DND-41 (cell line): ENCODE measurements around the gene FAM216A.

Experiments used
- ATAC-seq: fragments of 200-7000 bp; cut with Tn5 transposase; 3 replicates; pipeline ENCODE4 v1.9.1; 2021; ENCODE audit warnings: low read depth; ENCODE audit not compliant: insufficient read depth
- DNase-seq: peaks from one replicate; pipeline ENCODE4 v3.0.0-alpha.2; 2020
- H2AFZ ChIP-seq: 2 replicates; pipeline ENCODE4 v1.6.0; 2012; ENCODE audit warnings: low read depth, low read length
- H3K27ac ChIP-seq: 2 replicates; pipeline ENCODE4 v1.5.1; 2012; ENCODE audit warnings: low read length, inconsistent platforms
- H3K27me3 ChIP-seq: fragments of 200-600 bp; sonication (generic); 2 replicates; pipeline ENCODE4 v1.6.0; 2012; ENCODE audit warnings: low read length, mild to moderate bottlenecking, inconsistent platforms; ENCODE audit not compliant: insufficient read depth, poor library complexity
- H3K36me3 ChIP-seq: 2 replicates; pipeline ENCODE4 v1.5.1; 2012; ENCODE audit warnings: low read length, inconsistent platforms; ENCODE audit not compliant: insufficient read depth
- H3K4me1 ChIP-seq: 2 replicates; pipeline ENCODE4 v1.5.1; 2012; ENCODE audit warnings: mild to moderate bottlenecking, low read length; ENCODE audit not compliant: insufficient read depth
- H3K4me2 ChIP-seq: 2 replicates; pipeline ENCODE4 v1.6.0; 2012; ENCODE audit warnings: mild to moderate bottlenecking, moderate library complexity, low read length, inconsistent platforms; ENCODE audit not compliant: insufficient read depth
- H3K4me3 ChIP-seq, 2 experiments: fragments of 200-600 bp in 1 of 2; shearing (Covaris generic) in 1 of 2; 2 replicates each; pipeline ENCODE4 v1.5.1; 2012 to 2016; ENCODE audit warnings: inconsistent platforms in 2 of 2, low read length in 2 of 2, mild to moderate bottlenecking in 2 of 2, low read depth in 1 of 2, moderate library complexity in 1 of 2
- H3K79me2 ChIP-seq: 2 replicates; pipeline ENCODE4 v1.6.0; 2012; ENCODE audit warnings: low read length, inconsistent platforms; ENCODE audit not compliant: insufficient read depth
- H3K9ac ChIP-seq: 2 replicates; pipeline ENCODE4 v1.6.0; 2012; ENCODE audit warnings: low read depth, mild to moderate bottlenecking, inconsistent platforms, low read length, moderate library complexity
- H3K9me3 ChIP-seq: 2 replicates; pipeline ENCODE4 v1.5.1; 2012; ENCODE audit warnings: low read length, moderate library complexity, mild to moderate bottlenecking, inconsistent platforms; ENCODE audit not compliant: insufficient read depth, severe bottlenecking
- H4K20me1 ChIP-seq: 2 replicates; pipeline ENCODE4 v1.6.0; 2012; ENCODE audit warnings: low read length; ENCODE audit not compliant: insufficient read depth
- EZH2 ChIP-seq: IDR thresholded peaks from 3 replicates; pipeline ENCODE4 v1.6.1; 2012; ENCODE audit warnings: borderline replicate concordance, low read depth, mild to moderate bottlenecking, moderate library complexity, low read length, inconsistent platforms; ENCODE audit not compliant: severe bottlenecking
- TF ChIP-seq, protein P1 (sequence below): IDR thresholded peaks from 2 replicates; pipeline ENCODE4 v1.5.1; 2012; ENCODE audit warnings: borderline replicate concordance, low read length, moderate library complexity, mild to moderate bottlenecking; ENCODE audit not compliant: poor library complexity, severe bottlenecking; ENCODE audit errors: extremely low read depth

The FAM216A gene

DNA sequence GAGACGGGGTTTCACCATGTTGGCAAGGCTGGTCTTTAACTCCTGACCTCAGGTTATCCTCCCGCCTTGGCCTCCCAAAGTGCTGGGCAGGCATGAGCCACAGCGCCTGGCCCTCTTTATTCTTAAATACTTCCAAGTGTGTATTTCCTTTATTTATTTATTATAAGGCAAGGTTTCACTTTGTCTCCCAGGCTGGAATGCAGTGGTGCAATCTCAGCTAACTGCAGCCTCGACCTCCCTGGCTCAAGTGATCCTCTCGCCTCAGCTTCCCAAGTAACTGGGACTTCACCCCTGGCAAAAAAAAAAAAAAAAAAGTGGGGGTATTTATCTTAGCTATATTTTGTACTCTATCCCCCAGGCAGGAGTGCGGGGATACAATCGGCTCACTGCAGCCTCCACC lies 6.8 kb downstream of the FAM216A start:
- no peaks in the 10 kb centered on the region for H3K9me3 ChIP-seq
- ATAC-seq (no peak), DNase-seq (no peak)
- H4K20me1 ChIP-seq = no peaks in the 10 kb centered on the region
- TF ChIP-seq, protein P1, sequence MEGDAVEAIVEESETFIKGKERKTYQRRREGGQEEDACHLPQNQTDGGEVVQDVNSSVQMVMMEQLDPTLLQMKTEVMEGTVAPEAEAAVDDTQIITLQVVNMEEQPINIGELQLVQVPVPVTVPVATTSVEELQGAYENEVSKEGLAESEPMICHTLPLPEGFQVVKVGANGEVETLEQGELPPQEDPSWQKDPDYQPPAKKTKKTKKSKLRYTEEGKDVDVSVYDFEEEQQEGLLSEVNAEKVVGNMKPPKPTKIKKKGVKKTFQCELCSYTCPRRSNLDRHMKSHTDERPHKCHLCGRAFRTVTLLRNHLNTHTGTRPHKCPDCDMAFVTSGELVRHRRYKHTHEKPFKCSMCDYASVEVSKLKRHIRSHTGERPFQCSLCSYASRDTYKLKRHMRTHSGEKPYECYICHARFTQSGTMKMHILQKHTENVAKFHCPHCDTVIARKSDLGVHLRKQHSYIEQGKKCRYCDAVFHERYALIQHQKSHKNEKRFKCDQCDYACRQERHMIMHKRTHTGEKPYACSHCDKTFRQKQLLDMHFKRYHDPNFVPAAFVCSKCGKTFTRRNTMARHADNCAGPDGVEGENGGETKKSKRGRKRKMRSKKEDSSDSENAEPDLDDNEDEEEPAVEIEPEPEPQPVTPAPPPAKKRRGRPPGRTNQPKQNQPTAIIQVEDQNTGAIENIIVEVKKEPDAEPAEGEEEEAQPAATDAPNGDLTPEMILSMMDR = no peak
- no peak for TF ChIP-seq EZH2
- H3K4me1 ChIP-seq = peaks cover 7% of the 10 kb centered on the region
- H2AFZ ChIP-seq = no peak overlapping the region
- no peak overlapping the region for H3K9ac ChIP-seq
- peaks cover 33% of the 10 kb centered on the region for H3K36me3 ChIP-seq
- no peak overlapping the region for H3K4me2 ChIP-seq
- H3K27ac ChIP-seq = no peak overlapping the region
- H3K4me3 ChIP-seq = no peak overlapping the region
- H3K27me3 ChIP-seq = no peaks in the 10 kb centered on the region
- peaks cover 35% of the 10 kb centered on the region for H3K79me2 ChIP-seq

GRCh38 chr12:110498984-110499706 lies 30.5 kb downstream of the FAM216A start:
- no peaks in the 10 kb centered on the region for H3K27me3 ChIP-seq
- TF ChIP-seq, protein P1 = no peak
- no peak for TF ChIP-seq EZH2
- H3K9me3 ChIP-seq = no peaks in the 10 kb centered on the region
- H3K79me2 ChIP-seq = peaks cover 67% of the 10 kb centered on the region
- peaks cover 50% of the 10 kb centered on the region for H3K36me3 ChIP-seq
- peak overlapping the region; percentile 86 for H3K9ac ChIP-seq
- ATAC-seq (no peak), DNase-seq (no peak)
- peak overlapping the region; percentile 95 for H3K27ac ChIP-seq
- no peak overlapping the region for H3K4me3 ChIP-seq
- H4K20me1 ChIP-seq = no peaks in the 10 kb centered on the region
- H3K4me1 ChIP-seq = peaks cover 35% of the 10 kb centered on the region
- peak overlapping the region; percentile 74 for H3K4me2 ChIP-seq
- no peak overlapping the region for H2AFZ ChIP-seq

DNA sequence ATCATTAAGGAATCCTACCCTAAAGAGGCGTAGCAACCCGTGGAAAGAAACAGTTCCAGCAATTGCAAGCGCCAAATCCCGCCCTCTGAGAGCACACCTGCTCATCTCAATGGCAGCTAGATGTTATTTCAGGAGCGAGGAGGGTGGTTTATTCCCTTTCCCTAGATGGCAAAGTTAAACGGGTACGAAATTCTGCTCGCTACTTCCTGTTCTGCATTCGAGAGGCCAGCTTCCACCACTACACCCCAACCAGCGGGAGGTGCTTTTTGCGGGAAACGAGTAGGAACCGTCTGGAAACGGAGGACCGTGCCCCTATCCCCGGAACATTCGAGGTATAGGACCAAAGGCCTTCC lies 32.7 kb downstream of the FAM216A start:
- peak overlapping the region; percentile 74 for H3K4me2 ChIP-seq
- TF ChIP-seq EZH2 = no peak
- TF ChIP-seq, protein P1 = no peak
- peak overlapping the region; percentile 86 for H3K9ac ChIP-seq
- peak overlapping the region; percentile 94 to 95 for H3K4me3 ChIP-seq
- peak; percentile 27 for ATAC-seq
- H4K20me1 ChIP-seq = no peaks in the 10 kb centered on the region
- peak; percentile 56 for DNase-seq
- H3K36me3 ChIP-seq = peaks cover 31% of the 10 kb centered on the region
- peak overlapping the region; percentile 90 for H2AFZ ChIP-seq
- H3K4me1 ChIP-seq = peaks cover 35% of the 10 kb centered on the region
- no peaks in the 10 kb centered on the region for H3K27me3 ChIP-seq
- H3K9me3 ChIP-seq = no peaks in the 10 kb centered on the region
- peaks cover 53% of the 10 kb centered on the region for H3K79me2 ChIP-seq
- peak overlapping the region; percentile 95 for H3K27ac ChIP-seq
